Upper lobe of right lung (tissue), 1 donor: ENCODE data around the gene PTH1R. TPM values are rescaled to one million over a fixed set of nuclear protein-coding genes. Genes with fewer than 3 reads are reported as not detected.

Source experiments
- ATAC-seq: fragments of 200-7000 bp; cut with Tn5 transposase; one replicate; pipeline ENCODE4 v1.9.1; 2020; ENCODE audit warnings: mild to moderate bottlenecking, moderate library complexity
- DNase-seq: peaks from one replicate; pipeline ENCODE4 v3.0.0-alpha.2; 2020
- H3K27ac ChIP-seq: fragments of 200-600 bp; one replicate; pipeline ENCODE4 v1.8.0; 2022
- H3K27me3 ChIP-seq: fragments of 200-600 bp; one replicate; pipeline ENCODE4 v1.8.0; 2022; ENCODE audit warnings: mild to moderate bottlenecking
- H3K36me3 ChIP-seq: fragments of 200-600 bp; one replicate; pipeline ENCODE4 v1.8.0; 2022
- H3K4me1 ChIP-seq: fragments of 200-600 bp; one replicate; pipeline ENCODE4 v1.8.0; 2022
- H3K4me3 ChIP-seq: fragments of 200-600 bp; one replicate; pipeline ENCODE4 v1.8.0; 2022; ENCODE audit warnings: mild to moderate bottlenecking
- H3K9me3 ChIP-seq: fragments of 200-600 bp; one replicate; pipeline ENCODE4 v1.8.0; 2022
- intact Hi-C: fragments of 100-400 bp; cut with DNase I; formaldehyde crosslinking; loops from one replicate; pipeline ENCODE4 v1.11.0; 2022
- total RNA-seq: library from RNA; stranded (reverse); fragmentation: NEBNext Ultra II Directional; extraction: Animal tissue kit (Norgen Biotek cat#: 25700); gene quantifications from one replicate; pipeline ENCODE4 v1.2.1, GENCODE V29; 2021
- TF ChIP-seq, protein P1 (sequence below): fragments of 200-600 bp; IDR thresholded peaks from one replicate; pipeline ENCODE4 v1.8.0; 2022; ENCODE audit warnings: antibody characterized with exemption
- donor health status: DM: no; HTN: yes; CAD: no; lungs with severe emphysema.

Gene PTH1R
- total RNA-seq, 1 donor from 2014 or later, result 14.9 TPM

DNA sequence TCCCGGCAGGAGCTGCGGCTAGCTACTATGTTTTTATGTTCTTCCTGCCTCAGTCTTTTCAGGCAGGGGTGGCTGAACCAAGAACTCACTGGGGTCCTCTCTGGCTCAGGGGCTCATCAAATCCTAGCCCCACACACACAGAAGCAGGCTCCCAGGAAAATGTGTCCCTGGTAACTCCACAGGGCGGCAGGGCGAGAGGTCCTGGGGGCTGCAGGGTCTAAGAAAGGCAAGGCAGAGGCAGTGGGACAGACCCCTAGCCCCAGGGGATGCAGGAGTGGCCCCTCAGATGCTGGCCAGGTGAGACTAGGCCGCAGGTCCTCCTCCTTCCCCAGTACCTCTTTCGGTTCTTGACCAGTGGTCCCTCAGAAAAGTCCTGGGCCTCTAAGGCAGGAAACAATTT is 48.9 kb downstream of the PTH1R start:
- H3K36me3 ChIP-seq, result peaks cover 54% of the 10 kb centered on the region
- no peaks in the 10 kb centered on the region for H3K9me3 ChIP-seq
- ATAC-seq, result no peak
- H3K27me3 ChIP-seq, result no peaks in the 10 kb centered on the region
- DNase-seq, result no peak
- no peak overlapping the region for H3K4me3 ChIP-seq
- TF ChIP-seq, protein P1, sequence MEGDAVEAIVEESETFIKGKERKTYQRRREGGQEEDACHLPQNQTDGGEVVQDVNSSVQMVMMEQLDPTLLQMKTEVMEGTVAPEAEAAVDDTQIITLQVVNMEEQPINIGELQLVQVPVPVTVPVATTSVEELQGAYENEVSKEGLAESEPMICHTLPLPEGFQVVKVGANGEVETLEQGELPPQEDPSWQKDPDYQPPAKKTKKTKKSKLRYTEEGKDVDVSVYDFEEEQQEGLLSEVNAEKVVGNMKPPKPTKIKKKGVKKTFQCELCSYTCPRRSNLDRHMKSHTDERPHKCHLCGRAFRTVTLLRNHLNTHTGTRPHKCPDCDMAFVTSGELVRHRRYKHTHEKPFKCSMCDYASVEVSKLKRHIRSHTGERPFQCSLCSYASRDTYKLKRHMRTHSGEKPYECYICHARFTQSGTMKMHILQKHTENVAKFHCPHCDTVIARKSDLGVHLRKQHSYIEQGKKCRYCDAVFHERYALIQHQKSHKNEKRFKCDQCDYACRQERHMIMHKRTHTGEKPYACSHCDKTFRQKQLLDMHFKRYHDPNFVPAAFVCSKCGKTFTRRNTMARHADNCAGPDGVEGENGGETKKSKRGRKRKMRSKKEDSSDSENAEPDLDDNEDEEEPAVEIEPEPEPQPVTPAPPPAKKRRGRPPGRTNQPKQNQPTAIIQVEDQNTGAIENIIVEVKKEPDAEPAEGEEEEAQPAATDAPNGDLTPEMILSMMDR, result no peak
- intact Hi-C loops, result no loop called here
- peaks cover 59% of the 10 kb centered on the region for H3K4me1 ChIP-seq
- peak overlapping the region; percentile 51 for H3K27ac ChIP-seq

- Histone ChIP-seq H3K9me3 (no peaks in the 10 kb centered on the region), H3K27me3 (no peaks in the 10 kb centered on the region), H3K4me1 (peaks cover 65% of the 10 kb centered on the region), H3K4me3 (no peak overlapping the region), H3K27ac (peak overlapping the region; percentile 51), H3K36me3 (peaks cover 48% of the 10 kb centered on the region)
- TF ChIP-seq, protein P1, result no peak
- ATAC-seq (peak; percentile 40), DNase-seq (peak; percentile 76)
- intact Hi-C loops, result no loop called here
Measured at GRCh38 chr3:46926871-46927717, 49.6 kb downstream of the PTH1R start.

DNA sequence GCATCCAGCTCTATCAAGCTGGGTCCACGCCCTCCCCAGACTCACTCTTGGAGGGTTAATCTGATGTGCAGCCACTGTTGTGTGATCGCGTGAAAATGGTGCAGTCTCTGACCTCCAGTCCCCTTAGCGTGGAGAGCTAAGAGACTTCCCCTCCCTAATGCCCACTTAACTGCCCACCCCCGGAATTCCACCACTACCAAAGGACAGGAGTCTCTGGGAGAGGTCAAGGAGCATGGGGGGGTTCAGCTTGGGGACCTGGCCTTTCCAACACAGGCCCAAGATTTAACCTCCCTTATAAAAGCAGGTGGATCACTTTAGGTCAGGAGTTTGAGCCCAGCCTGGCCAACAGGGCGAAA is 50.2 kb downstream of the PTH1R start:
- H3K4me1 ChIP-seq, result peaks cover 71% of the 10 kb centered on the region
- ATAC-seq, result no peak
- no peaks in the 10 kb centered on the region for H3K27me3 ChIP-seq
- TF ChIP-seq, protein P1, result no peak
- intact Hi-C loops, result no loop called here
- no peaks in the 10 kb centered on the region for H3K9me3 ChIP-seq
- H3K27ac ChIP-seq, result peak overlapping the region; percentile 51
- H3K4me3 ChIP-seq, result no peak overlapping the region
- DNase-seq, result no peak
- peaks cover 42% of the 10 kb centered on the region for H3K36me3 ChIP-seq

GRCh38 chr3:46928282-46928681 is 50.8 kb downstream of the PTH1R start:
- ATAC-seq (no peak), DNase-seq (no peak)
- H3K4me1 ChIP-seq, result peaks cover 77% of the 10 kb centered on the region
- intact Hi-C loops, result no loop called here
- H3K27ac ChIP-seq, result peak overlapping the region; percentile 51
- no peaks in the 10 kb centered on the region for H3K9me3 ChIP-seq
- H3K27me3 ChIP-seq, result no peaks in the 10 kb centered on the region
- no peak overlapping the region for H3K4me3 ChIP-seq
- TF ChIP-seq, protein P1, result no peak
- peaks cover 36% of the 10 kb centered on the region for H3K36me3 ChIP-seq

DNA sequence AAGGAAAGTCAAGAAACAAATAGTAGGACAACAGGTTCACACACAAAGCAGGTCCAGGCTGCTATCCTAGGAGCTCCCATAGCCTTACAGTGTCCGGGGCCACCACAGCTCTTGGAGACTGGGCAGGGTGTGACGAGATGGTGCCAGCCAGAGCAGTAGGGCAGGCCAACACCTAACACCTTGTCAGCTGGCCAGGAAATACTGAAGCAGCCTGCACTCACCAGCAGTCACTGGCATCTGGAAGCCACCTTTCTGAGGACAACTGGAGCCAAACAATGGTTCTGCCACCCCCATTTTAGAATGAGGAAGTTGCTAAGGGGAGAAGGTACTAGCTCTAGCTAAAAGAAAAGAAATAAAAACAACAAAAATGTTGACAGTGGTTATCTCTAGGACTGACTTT is 51.8 kb downstream of the PTH1R start:
- H3K4me3 ChIP-seq, result no peak overlapping the region
- TF ChIP-seq, protein P1, result no peak
- peaks cover 26% of the 10 kb centered on the region for H3K36me3 ChIP-seq
- H3K27ac ChIP-seq, result peak overlapping the region; percentile 68
- peaks cover 86% of the 10 kb centered on the region for H3K4me1 ChIP-seq
- H3K27me3 ChIP-seq, result no peaks in the 10 kb centered on the region
- intact Hi-C loops, result no loop called here
- peak; percentile 31 for ATAC-seq
- no peaks in the 10 kb centered on the region for H3K9me3 ChIP-seq
- DNase-seq, result peak; percentile 73
